GM12865 (cell line): ENCODE data around the gene B4GALT3.

Experiments used
- DNase-seq: peaks from one replicate; pipeline ENCODE4 v3.0.0; 2010; ENCODE audit warnings: low read depth
- H3K4me3 ChIP-seq: 2 replicates; pipeline ENCODE4 v1.5.1; 2011; ENCODE audit warnings: mild to moderate bottlenecking, low read depth, low read length, control low read depth
- TF ChIP-seq, protein P1 (sequence below): IDR thresholded peaks from 2 replicates; pipeline ENCODE4 v1.5.1; 2011; ENCODE audit warnings: low read length, control low read depth, low read depth, inconsistent platforms; ENCODE audit not compliant: insufficient read depth; ENCODE audit errors: missing control alignments

B4GALT3 gene

DNA sequence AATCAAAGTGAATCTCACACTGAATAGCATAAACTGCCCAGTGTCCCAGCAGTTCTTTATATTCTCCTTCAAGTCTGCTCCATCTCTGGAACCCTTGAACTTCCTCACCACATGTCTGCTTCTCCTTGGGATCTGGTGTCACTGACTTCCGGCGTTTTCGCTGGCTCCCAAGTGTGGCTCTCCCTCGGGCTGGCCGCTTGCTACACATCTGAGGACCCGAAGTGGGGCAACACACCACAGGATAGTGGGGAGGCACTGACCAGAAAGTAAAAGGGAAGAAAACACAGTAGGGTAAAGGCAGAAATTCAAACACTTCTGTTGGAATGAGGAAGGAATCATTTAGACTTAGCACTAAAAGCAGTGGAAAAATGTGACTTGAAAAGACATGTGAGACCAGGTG, 54.3 kb downstream of the B4GALT3 start:
- H3K4me3 ChIP-seq: no peak overlapping the region
- no peak for DNase-seq
- TF ChIP-seq, protein P1, sequence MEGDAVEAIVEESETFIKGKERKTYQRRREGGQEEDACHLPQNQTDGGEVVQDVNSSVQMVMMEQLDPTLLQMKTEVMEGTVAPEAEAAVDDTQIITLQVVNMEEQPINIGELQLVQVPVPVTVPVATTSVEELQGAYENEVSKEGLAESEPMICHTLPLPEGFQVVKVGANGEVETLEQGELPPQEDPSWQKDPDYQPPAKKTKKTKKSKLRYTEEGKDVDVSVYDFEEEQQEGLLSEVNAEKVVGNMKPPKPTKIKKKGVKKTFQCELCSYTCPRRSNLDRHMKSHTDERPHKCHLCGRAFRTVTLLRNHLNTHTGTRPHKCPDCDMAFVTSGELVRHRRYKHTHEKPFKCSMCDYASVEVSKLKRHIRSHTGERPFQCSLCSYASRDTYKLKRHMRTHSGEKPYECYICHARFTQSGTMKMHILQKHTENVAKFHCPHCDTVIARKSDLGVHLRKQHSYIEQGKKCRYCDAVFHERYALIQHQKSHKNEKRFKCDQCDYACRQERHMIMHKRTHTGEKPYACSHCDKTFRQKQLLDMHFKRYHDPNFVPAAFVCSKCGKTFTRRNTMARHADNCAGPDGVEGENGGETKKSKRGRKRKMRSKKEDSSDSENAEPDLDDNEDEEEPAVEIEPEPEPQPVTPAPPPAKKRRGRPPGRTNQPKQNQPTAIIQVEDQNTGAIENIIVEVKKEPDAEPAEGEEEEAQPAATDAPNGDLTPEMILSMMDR: no peak

DNA sequence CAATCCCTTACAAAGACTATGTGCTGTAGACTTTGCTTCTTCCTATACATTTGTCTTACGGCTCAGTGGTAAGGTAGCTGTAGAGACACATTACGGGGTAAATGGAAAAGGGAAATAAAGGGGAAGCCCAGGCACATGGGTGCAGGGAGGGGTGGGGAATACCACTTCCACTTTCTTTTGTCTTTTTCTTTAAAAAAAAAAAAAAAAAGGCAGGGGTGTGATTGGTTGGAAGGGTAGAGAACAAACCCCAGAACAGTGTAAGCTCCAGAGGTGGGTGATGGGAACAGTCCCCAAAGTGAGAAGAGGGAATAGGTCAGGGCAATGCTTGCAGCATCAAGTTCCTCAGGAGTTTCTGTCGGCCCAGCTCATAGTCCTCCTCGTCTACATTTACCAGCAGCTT, 55.5 kb downstream of the B4GALT3 start:
- TF ChIP-seq, protein P1: no peak
- peak; percentile 17 for DNase-seq
- no peak overlapping the region for H3K4me3 ChIP-seq
